Astrocyte of the spinal cord (primary cell): ENCODE data around the gene ABTB2.

Experiments used
- DNase-seq: peaks from one replicate; pipeline ENCODE4 v3.0.0; 2011; ENCODE audit warnings: low read depth, low spot score
- H3K4me3 ChIP-seq: 2 replicates; pipeline ENCODE4 v1.5.1; 2011; ENCODE audit warnings: low read depth, mild to moderate bottlenecking, low read length, moderate library complexity
- CTCF ChIP-seq: IDR thresholded peaks from 2 replicates; pipeline ENCODE4 v1.5.1; 2012; ENCODE audit warnings: low read depth, mild to moderate bottlenecking, low read length, inconsistent platforms
- in situ Hi-C: cut with HindIII; loops from 2 replicates; pipeline ENCODE4 v1.10.0; 2017; ENCODE audit warnings: low sequenced_read_pairs

The ABTB2 gene

GRCh38 chr11:34292111-34292510 is 65.7 kb downstream of the ABTB2 start:
- H3K4me3 ChIP-seq: no peak overlapping the region
- DNase-seq: no peak
- in situ Hi-C loops: no loop called here
- TF ChIP-seq CTCF: no peak

- in situ Hi-C loops: no loop called here
- no peak for TF ChIP-seq CTCF
- H3K4me3 ChIP-seq: no peak overlapping the region
- no peak for DNase-seq
Observed at GRCh38 chr11:34290926-34291325, 66.9 kb downstream of the ABTB2 start.

GRCh38 chr11:34288492-34288891 is 69.3 kb downstream of the ABTB2 start:
- TF ChIP-seq CTCF: no peak
- no peak for DNase-seq
- in situ Hi-C loops: no loop called here
- no peak overlapping the region for H3K4me3 ChIP-seq

- no peak overlapping the region for H3K4me3 ChIP-seq
- TF ChIP-seq CTCF: no peak
- in situ Hi-C loops: no loop called here
- DNase-seq: no peak
Observed at GRCh38 chr11:34284811-34285481, 72.9 kb downstream of the ABTB2 start.

- in situ Hi-C loops: no loop called here
- TF ChIP-seq CTCF: no peak
- no peak for DNase-seq
- H3K4me3 ChIP-seq: no peak overlapping the region
Observed at GRCh38 chr11:34284156-34284555, 73.7 kb downstream of the ABTB2 start.

GRCh38 chr11:34280945-34281872 is 76.6 kb downstream of the ABTB2 start:
- no peak for DNase-seq
- no peak overlapping the region for H3K4me3 ChIP-seq
- TF ChIP-seq CTCF: no peak
- in situ Hi-C loops: no loop called here
